RWPE1 (cell line): Measurements from ENCODE around the gene LIPM.
A peak's percentile ranks its signal among the peaks of the same experiment; 100 is the strongest.

Experiments used
- CTCF ChIA-PET: fragments of 350-600 bp; sonication (Branson Sonifier 250); formaldehyde crosslinking; extraction: SDS; loops from one replicate; lab custom pipeline; 2021; lab: Yijun Ruan, JAX
- POLR2A ChIA-PET: fragments of 400-600 bp; formaldehyde crosslinking; extraction: SDS; loops from one replicate; lab custom pipeline; 2020; ENCODE audit warnings: antibody characterized with exemption; ENCODE audit not compliant: low non-redundant PET; lab: Yijun Ruan, JAX
- DNase-seq: peaks from one replicate; pipeline ENCODE4 v3.0.0; 2012; ENCODE audit warnings: low spot score
- H3K27ac ChIP-seq: fragments of 450-650 bp; 2 replicates; pipeline ENCODE4 v1.5.1; 2017
- TF ChIP-seq, protein P1 (sequence below): fragments of 450-650 bp; conservative IDR thresholded peaks from 2 replicates; pipeline ENCODE4 v1.5.1; 2017; ENCODE audit warnings: low read depth, mild to moderate bottlenecking

LIPM gene

GRCh38 chr10:88805361-88805760, 2.8 kb downstream of the LIPM start:
- no peak overlapping the region for H3K27ac ChIP-seq
- ChIA-PET CTCF (interaction anchor here (1.0 kb wide), 1 partner anchor 240 kb away, joined by 6 read pairs; no protein-coding TSS in a partner anchor), POLR2A (no interaction called here)
- no peak for DNase-seq
- TF ChIP-seq, protein P1, sequence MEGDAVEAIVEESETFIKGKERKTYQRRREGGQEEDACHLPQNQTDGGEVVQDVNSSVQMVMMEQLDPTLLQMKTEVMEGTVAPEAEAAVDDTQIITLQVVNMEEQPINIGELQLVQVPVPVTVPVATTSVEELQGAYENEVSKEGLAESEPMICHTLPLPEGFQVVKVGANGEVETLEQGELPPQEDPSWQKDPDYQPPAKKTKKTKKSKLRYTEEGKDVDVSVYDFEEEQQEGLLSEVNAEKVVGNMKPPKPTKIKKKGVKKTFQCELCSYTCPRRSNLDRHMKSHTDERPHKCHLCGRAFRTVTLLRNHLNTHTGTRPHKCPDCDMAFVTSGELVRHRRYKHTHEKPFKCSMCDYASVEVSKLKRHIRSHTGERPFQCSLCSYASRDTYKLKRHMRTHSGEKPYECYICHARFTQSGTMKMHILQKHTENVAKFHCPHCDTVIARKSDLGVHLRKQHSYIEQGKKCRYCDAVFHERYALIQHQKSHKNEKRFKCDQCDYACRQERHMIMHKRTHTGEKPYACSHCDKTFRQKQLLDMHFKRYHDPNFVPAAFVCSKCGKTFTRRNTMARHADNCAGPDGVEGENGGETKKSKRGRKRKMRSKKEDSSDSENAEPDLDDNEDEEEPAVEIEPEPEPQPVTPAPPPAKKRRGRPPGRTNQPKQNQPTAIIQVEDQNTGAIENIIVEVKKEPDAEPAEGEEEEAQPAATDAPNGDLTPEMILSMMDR, result no peak

- POLR2A ChIA-PET, result no interaction called here
- DNase-seq, result no peak
- CTCF ChIA-PET, result no interaction called here
- no peak overlapping the region for H3K27ac ChIP-seq
- TF ChIP-seq, protein P1, result no peak
Observed at GRCh38 chr10:88805924-88806323, 3.4 kb downstream of the LIPM start.

GRCh38 chr10:88809621-88810020, 7.1 kb downstream of the LIPM start:
- no peak overlapping the region for H3K27ac ChIP-seq
- POLR2A ChIA-PET, result no interaction called here
- no peak for DNase-seq
- CTCF ChIA-PET, result interaction anchor here (0.7 to 1.1 kb wide), 3 partner anchors 15 to 242 kb away, joined by 3 read pairs; no protein-coding TSS in a partner anchor
- TF ChIP-seq, protein P1, result no peak

GRCh38 chr10:88810196-88810961, 7.8 kb downstream of the LIPM start:
- DNase-seq, result peak; percentile 63
- TF ChIP-seq, protein P1, result peak; percentile 77
- ChIA-PET POLR2A (interaction anchor here (0.7 kb wide), 1 partner anchor 89 kb away, joined by 7 read pairs; no protein-coding TSS in a partner anchor), CTCF (interaction anchor here (0.6 to 1.3 kb wide), 36 partner anchors 11 to 1734 kb away, joined by 3 to 11 read pairs (median 4); partner anchors contain the start of gene RNLS)
- no peak overlapping the region for H3K27ac ChIP-seq

DNA sequence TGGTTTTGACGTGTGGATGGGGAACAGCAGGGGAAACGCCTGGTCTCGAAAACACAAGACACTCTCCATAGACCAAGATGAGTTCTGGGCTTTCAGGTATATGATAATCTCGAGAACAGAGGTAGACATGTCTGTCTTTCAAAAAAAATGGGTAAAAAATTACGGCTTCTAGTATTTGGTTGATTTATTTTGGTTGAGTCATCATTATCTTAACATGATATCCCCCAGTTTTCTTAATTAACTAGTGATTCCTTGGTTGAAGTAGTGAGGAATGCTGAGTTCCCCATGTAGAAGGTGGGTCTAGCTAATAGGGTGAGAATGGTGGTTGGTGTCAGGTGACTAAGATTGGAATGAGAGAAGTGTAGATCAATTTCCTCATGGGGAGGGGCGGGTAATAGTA, 10.7 kb downstream of the LIPM start:
- ChIA-PET CTCF (no interaction called here), POLR2A (no interaction called here)
- H3K27ac ChIP-seq, result no peak overlapping the region
- TF ChIP-seq, protein P1, result no peak
- DNase-seq, result no peak

DNA sequence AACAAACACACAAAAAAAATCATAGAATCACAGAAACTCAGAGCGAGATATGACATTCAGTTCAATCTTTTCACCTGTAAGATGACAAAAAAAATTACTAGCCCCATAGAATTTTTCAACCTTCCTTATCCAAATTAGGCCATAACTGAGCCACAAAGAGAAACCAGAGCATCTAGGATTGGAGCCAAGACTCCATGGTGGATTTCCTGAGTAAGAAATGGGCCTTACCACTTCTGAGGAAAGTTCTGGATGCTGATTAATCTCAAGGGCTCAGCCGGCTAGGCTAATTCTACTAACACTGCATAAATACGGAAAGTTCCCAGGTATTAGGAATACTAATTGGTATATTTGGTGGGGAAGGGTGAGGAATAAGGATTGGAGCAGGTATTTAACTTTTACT, 16.8 kb downstream of the LIPM start:
- DNase-seq, result no peak
- ChIA-PET CTCF (interaction anchor here (0.6 kb wide), 1 partner anchor 47 kb away, joined by 3 read pairs; no protein-coding TSS in a partner anchor), POLR2A (no interaction called here)
- TF ChIP-seq, protein P1, result no peak
- no peak overlapping the region for H3K27ac ChIP-seq
